ENCODE results near the gene MYO18A. TPM values are rescaled to one million over a fixed set of nuclear protein-coding genes. Genes with fewer than 3 reads are reported as not detected.

MYO18A gene
- total and polyA plus RNA-seq, 10 of the 15 experiments (the other 5 are each of a cell fraction or from before 2014, with no cell fraction given): 2.9 to 66.0 (median 24.5) TPM

DNA sequence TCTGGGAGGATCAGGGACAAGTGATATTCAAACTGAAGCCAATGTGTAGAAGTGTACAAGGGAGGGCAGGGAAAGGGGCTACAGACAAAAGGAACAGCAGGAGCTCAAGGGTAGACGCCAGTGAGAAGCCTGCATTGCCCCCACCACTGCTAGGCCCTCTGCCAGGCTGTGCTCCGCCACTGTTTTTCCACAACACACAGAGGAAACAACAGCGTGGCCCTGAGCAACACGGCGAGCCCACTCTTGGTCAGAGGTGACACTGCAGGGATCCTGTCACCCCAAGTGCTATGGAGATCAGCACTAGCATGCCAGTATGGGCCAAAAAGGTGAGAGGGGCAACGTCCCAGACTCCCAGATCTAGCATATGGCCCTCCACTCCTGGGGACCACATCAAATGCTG, 23.4 kb downstream of the MYO18A start (continued):
- TF ChIP-seq, protein P1, sequence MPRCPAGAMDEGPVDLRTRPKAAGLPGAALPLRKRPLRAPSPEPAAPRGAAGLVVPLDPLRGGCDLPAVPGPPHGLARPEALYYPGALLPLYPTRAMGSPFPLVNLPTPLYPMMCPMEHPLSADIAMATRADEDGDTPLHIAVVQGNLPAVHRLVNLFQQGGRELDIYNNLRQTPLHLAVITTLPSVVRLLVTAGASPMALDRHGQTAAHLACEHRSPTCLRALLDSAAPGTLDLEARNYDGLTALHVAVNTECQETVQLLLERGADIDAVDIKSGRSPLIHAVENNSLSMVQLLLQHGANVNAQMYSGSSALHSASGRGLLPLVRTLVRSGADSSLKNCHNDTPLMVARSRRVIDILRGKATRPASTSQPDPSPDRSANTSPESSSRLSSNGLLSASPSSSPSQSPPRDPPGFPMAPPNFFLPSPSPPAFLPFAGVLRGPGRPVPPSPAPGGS (IDR thresholded peaks at IDR 0.05; ENCODE audit: borderline replicate concordance, insufficient read depth, low read depth, low read length, poor library complexity, severe bottlenecking): no peak
- TF ChIP-seq ZZZ3 (IDR thresholded peaks at IDR 0.05; ENCODE audit: control insufficient read depth, insufficient read length, low read depth) (no peak), POU2F2 (IDR thresholded peaks at IDR 0.05; ENCODE audit: borderline replicate concordance, low read depth, low read length) (no peak), EP300 (IDR thresholded peaks at IDR 0.05; ENCODE audit: borderline replicate concordance in 1 of 2, control insufficient read depth in 1 of 2, low read depth in 2 of 2, low read length in 2 of 2) (no peak), MEF2A (IDR thresholded peaks at IDR 0.05; ENCODE audit: insufficient read depth, low read depth, low read length) (no peak), ZNF217 (IDR thresholded peaks at IDR 0.05) (no peak)
- TF ChIP-seq, protein P2, sequence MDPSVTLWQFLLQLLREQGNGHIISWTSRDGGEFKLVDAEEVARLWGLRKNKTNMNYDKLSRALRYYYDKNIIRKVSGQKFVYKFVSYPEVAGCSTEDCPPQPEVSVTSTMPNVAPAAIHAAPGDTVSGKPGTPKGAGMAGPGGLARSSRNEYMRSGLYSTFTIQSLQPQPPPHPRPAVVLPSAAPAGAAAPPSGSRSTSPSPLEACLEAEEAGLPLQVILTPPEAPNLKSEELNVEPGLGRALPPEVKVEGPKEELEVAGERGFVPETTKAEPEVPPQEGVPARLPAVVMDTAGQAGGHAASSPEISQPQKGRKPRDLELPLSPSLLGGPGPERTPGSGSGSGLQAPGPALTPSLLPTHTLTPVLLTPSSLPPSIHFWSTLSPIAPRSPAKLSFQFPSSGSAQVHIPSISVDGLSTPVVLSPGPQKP (IDR thresholded peaks at IDR 0.05; ENCODE audit: low read depth, low read length): no peak

DNA sequence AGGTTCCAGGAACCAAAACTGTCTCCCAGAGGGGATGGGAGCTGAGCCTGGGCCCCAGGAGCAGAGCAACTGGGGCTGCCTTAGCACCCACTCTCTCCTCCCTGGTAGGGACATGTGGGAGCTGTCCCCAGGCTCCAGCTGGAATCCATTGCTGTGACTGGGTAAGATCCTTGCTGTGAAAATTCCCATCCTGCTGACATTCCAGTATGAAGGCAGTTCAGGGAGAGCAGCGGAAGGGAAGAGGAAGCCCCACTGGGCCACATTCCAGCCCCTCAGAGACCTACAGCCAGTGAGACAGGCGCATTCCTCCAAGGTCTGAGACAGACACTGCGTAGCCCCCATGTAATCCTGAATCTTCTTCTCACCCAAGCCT, 24.2 kb downstream of the MYO18A start:
- POLR2A ChIA-PET: interaction anchor here (2.5 kb wide), 1 partner anchor 138 kb away, joined by 7 read pairs; the partner anchor contains the start of gene NUFIP2
- FAIRE-seq (no peak), ATAC-seq (no peak), DNase-seq (ENCODE audit: low read depth, low spot score) (no peak)
- SMC1A ChIA-PET (ENCODE audit: uncharacterized antibody, unreplicated experiment): interaction anchor here (0.6 to 1.4 kb wide), 3 partner anchors 9 to 63 kb away, joined by 3 to 5 read pairs (median 3); partner anchors contain the start of gene MYO18A
- in situ Hi-C loops (cut with MboI): no loop called here
- H3K36me3 ChIP-seq (ENCODE audit: control insufficient read depth in 2 of 2, insufficient read depth in 2 of 2, low read length in 1 of 2): no peaks in the 10 kb centered on the region; a peak in 2 of 4 replicates
- RAD21 ChIA-PET (ENCODE audit: unreplicated experiment): interaction anchor here (0.6 to 1.9 kb wide), 3 partner anchors 21 to 56 kb away, joined by 3 to 5 read pairs (median 4); no protein-coding TSS in a partner anchor
- H3K27ac ChIP-seq (ENCODE audit: control insufficient read depth, insufficient read depth): no peak overlapping the region
- no peaks in the 10 kb centered on the region for H3K9me3 ChIP-seq (replicated peaks; ENCODE audit: control insufficient read depth, insufficient read depth, low read length)
- no peak overlapping the region for H3K4me3 ChIP-seq
- H4K20me1 ChIP-seq (ENCODE audit: control insufficient read depth, insufficient read depth): no peaks in the 10 kb centered on the region
- WGBS (ENCODE audit: insufficient coverage, insufficient replicate concordance, low lambda C conversion rate, missing lambda C conversion rate): 57% methylated on average over 3 of the region's 3 CpGs
- no peak overlapping the region for H3K9ac ChIP-seq (ENCODE audit: control insufficient read depth, insufficient read depth, low read length)
- CTCF ChIA-PET: interaction anchor here (0.7 to 3.5 kb wide), 3 partner anchors 24 to 63 kb away, joined by 3 to 13 read pairs (median 11); partner anchors contain the start of gene MYO18A
- no peak overlapping the region for H3K4me2 ChIP-seq (ENCODE audit: control insufficient read depth, insufficient read depth)
- H3K27me3 ChIP-seq (replicated peaks in 1 of 2; ENCODE audit: control insufficient read depth in 2 of 2, insufficient read depth in 2 of 2, low read length in 1 of 2): no peaks in the 10 kb centered on the region
- BruUV-seq (replicated peaks): no TSS peak
- TF ChIP-seq CHD2 (IDR thresholded peaks at IDR 0.05; ENCODE audit: borderline replicate concordance, low read depth, low read length) (no peak), CHD1 (IDR thresholded peaks at IDR 0.05; ENCODE audit: low read depth, low read length) (no peak), BHLHE40 (IDR thresholded peaks at IDR 0.05; ENCODE audit: borderline replicate concordance in 1 of 2, low read depth in 2 of 2, low read length in 1 of 2) (no peak)
- TF ChIP-seq, protein P3, sequence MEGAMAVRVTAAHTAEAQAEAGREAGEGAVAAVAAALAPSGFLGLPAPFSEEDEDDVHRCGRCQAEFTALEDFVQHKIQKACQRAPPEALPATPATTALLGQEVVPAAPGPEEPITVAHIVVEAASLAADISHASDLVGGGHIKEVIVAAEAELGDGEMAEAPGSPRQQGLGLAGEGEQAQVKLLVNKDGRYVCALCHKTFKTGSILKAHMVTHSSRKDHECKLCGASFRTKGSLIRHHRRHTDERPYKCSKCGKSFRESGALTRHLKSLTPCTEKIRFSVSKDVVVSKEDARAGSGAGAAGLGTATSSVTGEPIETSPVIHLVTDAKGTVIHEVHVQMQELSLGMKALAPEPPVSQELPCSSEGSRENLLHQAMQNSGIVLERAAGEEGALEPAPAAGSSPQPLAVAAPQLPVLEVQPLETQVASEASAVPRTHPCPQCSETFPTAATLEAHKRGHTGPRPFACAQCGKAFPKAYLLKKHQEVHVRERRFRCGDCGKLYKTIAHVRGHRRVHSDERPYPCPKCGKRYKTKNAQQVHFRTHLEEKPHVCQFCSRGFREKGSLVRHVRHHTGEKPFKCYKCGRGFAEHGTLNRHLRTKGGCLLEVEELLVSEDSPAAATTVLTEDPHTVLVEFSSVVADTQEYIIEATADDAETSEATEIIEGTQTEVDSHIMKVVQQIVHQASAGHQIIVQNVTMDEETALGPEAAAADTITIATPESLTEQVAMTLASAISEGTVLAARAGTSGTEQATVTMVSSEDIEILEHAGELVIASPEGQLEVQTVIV (IDR thresholded peaks at IDR 0.05; ENCODE audit: borderline replicate concordance, partially characterized antibody): no peak
- peaks cover 7% of the 10 kb centered on the region for H3K4me1 ChIP-seq (ENCODE audit: control insufficient read depth, insufficient read depth, low read length)
- no peaks in the 10 kb centered on the region for H3K79me2 ChIP-seq (ENCODE audit: control insufficient read depth, insufficient read depth, low read length)
- no peak overlapping the region for H2AFZ ChIP-seq (ENCODE audit: control insufficient read depth, low read depth, low read length)
- intact Hi-C loops (cut with micrococcal nuclease; ENCODE audit: unreplicated experiment): no loop called here

Data from GM12878 (cell line).